ENCODE measurements around the gene ARTN.

Gene ARTN

DNA sequence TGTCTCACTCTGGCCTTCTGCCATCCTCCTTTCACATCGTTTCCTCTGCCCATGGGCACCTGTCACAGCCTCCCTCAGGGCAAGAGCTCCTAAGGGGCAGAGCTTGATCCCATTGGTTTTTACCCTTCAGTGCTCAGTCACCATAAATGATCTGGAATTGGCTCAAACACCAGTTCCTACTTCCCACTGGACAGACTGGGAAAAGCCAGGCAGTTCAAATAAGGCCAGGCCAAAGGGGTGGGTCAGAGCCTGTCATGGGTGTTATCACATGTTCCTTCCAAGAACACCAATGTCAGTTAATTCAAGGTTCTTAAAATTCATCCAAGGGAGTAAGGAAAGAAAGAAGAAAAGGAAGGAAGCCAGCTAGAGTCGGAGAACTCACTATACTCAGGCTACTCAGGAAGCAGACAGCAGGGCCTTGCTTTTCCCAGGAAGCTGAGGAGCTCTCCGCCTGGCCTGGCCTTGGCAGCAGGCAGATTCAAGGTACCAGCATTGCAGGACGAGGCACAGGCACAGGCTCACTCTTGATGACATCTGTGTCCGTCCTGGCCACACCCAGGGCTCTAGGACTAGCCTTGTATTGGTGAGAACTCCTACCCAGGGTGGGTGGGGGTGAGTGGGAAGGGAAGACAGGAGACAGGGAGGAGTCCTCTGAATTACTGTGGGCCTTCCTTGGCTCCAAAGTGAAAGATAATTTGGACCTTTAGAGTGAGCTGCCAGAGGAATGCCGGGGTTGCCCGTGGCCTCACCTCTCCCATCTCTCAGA is 32.2 kb upstream of the ARTN start:
- TF ChIP-seq, protein P1, sequence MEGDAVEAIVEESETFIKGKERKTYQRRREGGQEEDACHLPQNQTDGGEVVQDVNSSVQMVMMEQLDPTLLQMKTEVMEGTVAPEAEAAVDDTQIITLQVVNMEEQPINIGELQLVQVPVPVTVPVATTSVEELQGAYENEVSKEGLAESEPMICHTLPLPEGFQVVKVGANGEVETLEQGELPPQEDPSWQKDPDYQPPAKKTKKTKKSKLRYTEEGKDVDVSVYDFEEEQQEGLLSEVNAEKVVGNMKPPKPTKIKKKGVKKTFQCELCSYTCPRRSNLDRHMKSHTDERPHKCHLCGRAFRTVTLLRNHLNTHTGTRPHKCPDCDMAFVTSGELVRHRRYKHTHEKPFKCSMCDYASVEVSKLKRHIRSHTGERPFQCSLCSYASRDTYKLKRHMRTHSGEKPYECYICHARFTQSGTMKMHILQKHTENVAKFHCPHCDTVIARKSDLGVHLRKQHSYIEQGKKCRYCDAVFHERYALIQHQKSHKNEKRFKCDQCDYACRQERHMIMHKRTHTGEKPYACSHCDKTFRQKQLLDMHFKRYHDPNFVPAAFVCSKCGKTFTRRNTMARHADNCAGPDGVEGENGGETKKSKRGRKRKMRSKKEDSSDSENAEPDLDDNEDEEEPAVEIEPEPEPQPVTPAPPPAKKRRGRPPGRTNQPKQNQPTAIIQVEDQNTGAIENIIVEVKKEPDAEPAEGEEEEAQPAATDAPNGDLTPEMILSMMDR (IDR thresholded peaks at IDR 0.05; ENCODE audit: control insufficient read depth, extremely low read depth, insufficient read depth) = no peak

GRCh38 chr1:43902058-43902831 is 31.4 kb upstream of the ARTN start:
- no peak overlapping the region for H3K4me3 ChIP-seq (ENCODE audit: low read depth, low read length)
- TF ChIP-seq, protein P1 (IDR thresholded peaks at IDR 0.05; ENCODE audit: control insufficient read depth, extremely low read depth, insufficient read depth) = no peak
- DNase-seq (ENCODE audit: low read depth) = no peak

More for the DNA sequence above, 32.2 kb upstream of the ARTN start:
- no peak for DNase-seq (ENCODE audit: low read depth)
- no peak overlapping the region for H3K4me3 ChIP-seq (ENCODE audit: low read depth, low read length)

- no peak for DNase-seq (ENCODE audit: low read depth)
- H3K4me3 ChIP-seq (ENCODE audit: low read depth, low read length) = no peak overlapping the region
- TF ChIP-seq, protein P1 (IDR thresholded peaks at IDR 0.05; ENCODE audit: control insufficient read depth, extremely low read depth, insufficient read depth) = no peak
Measured at GRCh38 chr1:43904660-43905551, 28.7 kb upstream of the ARTN start.

DNA sequence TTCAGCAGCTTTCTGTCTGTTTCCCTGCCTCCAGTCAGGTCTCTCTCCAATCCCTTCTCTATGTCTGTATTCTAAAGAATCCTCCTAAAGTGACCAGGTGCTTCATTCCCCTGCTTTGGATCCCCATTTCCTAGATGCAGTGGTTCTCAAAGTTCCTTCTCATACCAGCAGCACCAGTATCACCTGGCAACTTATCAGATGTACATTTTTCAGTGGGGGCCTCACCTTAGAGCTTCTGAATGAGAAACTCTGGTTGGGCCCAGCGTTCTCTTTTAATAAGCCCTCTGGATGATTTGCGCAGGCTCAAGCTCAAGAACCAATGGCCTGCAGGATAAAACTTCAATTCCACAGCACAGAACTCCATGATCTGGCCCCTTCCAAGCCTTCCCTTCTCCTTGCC is 25.4 kb upstream of the ARTN start:
- H3K4me3 ChIP-seq (ENCODE audit: low read depth, low read length) = no peak overlapping the region
- DNase-seq (ENCODE audit: low read depth) = no peak
- TF ChIP-seq, protein P1 (IDR thresholded peaks at IDR 0.05; ENCODE audit: control insufficient read depth, extremely low read depth, insufficient read depth) = no peak

- no peak overlapping the region for H3K4me3 ChIP-seq (ENCODE audit: low read depth, low read length)
- DNase-seq (ENCODE audit: low read depth) = no peak
- TF ChIP-seq, protein P1 (IDR thresholded peaks at IDR 0.05; ENCODE audit: control insufficient read depth, extremely low read depth, insufficient read depth) = no peak
Measured at GRCh38 chr1:43908858-43909257, 24.7 kb upstream of the ARTN start.

DNA sequence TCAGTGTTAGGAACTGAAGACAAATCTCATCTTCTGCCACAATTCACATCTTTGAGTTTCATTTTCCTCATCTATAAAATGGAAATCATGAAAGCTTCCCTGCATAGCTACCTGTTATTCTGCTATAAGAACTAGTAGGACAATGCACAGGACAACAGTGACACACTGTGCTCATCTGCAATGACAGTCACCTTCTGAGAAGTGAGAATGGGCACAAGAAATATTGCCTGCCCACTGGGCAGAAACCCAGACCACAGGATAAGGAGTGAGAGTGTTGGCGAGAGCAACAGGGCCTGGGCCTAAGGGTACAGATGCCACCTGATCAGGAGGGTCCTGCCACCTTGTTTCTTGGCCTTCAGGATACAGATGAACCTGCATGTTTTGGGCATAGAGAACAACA is 23.3 kb upstream of the ARTN start:
- TF ChIP-seq, protein P1 (IDR thresholded peaks at IDR 0.05; ENCODE audit: control insufficient read depth, extremely low read depth, insufficient read depth) = peak; percentile 14; the same call in 1 of the 2 replicates
- no peak overlapping the region for H3K4me3 ChIP-seq (ENCODE audit: low read depth, low read length)
- DNase-seq (ENCODE audit: low read depth) = no peak
